Measurements from ENCODE around the gene LPO.

LPO gene

GRCh38 chr17:58317421-58318064, 79.2 kb downstream of the LPO start:
- DNase-seq (ENCODE audit: low read depth) = peak; percentile 62

- DNase-seq (ENCODE audit: low read depth) = no peak
These were observed 79.7 kb downstream of the LPO start for GRCh38 chr17:58318065-58318481.

All from T follicular helper cell (primary cell).